GM12872 (cell line): ENCODE data around the gene FOXN3.

Source experiments
- CTCF ChIP-seq: IDR thresholded peaks from 3 replicates; pipeline ENCODE4 v1.5.1; 2011; ENCODE audit warnings: low read depth, mild to moderate bottlenecking, low read length, moderate library complexity; ENCODE audit not compliant: insufficient read depth

FOXN3 gene

GRCh38 chr14:89296281-89296745 is 120.7 kb downstream of the FOXN3 start:
- no peak for TF ChIP-seq CTCF

GRCh38 chr14:89294872-89295271 is 122.2 kb downstream of the FOXN3 start:
- TF ChIP-seq CTCF: no peak

GRCh38 chr14:89294060-89294459 is 123.0 kb downstream of the FOXN3 start:
- no peak for TF ChIP-seq CTCF

- TF ChIP-seq CTCF: no peak
Observed at GRCh38 chr14:89293314-89293916, 123.6 kb downstream of the FOXN3 start.

GRCh38 chr14:89292579-89293313 is 124.3 kb downstream of the FOXN3 start:
- no peak for TF ChIP-seq CTCF

GRCh38 chr14:89291351-89291940 is 125.6 kb downstream of the FOXN3 start:
- TF ChIP-seq CTCF: no peak

GRCh38 chr14:89290813-89291212 is 126.2 kb downstream of the FOXN3 start:
- no peak for TF ChIP-seq CTCF
